Hair follicular keratinocyte (primary cell): ENCODE measurements around the gene FGFR1OP2. TPM values are rescaled to one million over a fixed set of nuclear protein-coding genes. Genes with fewer than 3 reads are reported as not detected.

Experiments used
- total RNA-seq: library from RNA; depleted of rRNA; stranded (reverse); fragments of >200 nt; gene quantifications from 2 replicates; pipeline ENCODE4 v1.2.3, GENCODE V29; 2015

Gene FGFR1OP2
- 25.8 and 37.1 TPM in 2 replicates for total RNA-seq

DNA sequence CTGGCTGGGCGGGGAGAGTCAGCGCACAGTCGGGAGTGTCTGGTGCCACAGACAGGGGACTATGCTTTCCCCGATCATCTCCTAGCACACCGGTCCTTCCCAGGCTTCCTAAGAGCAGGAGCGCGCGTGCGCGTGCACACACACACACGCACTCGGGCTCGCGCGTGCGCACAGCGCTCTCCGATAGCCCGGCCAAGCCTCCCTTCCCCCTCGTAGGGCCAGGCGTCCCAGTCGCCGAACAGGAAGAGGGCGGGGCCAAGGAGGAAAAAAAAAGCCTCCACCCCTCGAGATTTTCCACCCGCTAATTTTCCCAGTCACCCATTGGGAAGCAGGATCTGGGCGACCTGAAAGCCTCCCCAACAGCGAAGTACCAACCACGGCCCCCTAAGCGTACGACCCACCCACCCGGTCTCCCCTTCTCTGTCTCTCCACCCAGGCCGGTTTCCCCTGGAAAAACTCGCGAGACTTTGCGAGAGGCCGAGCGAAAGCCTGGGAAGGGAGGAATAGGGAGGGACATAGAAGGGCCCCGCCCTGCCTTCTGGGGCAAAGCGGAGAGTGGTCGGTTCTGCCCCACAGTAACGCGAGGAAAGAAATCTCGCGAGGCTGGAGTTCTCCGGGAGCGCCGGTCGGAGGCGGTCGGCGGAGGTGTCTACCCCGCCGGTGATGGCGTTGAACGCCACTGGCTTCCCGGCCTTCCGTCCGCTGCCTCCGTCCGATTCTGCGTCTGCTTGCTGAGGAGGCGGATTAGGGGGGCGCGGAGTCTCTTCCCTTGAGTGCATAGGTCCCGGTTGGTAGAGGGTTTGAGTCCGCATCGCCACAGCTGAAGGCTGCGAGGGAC lies at the start of gene FGFR1OP2, which contains the start of gene INTS13:
Gene FGFR1OP2, plus strand, starts transcription at position 608 of the 838 bp plus-strand sequence. CDS start 15,689 bp downstream, outside the sequence.
Gene INTS13, minus strand, starts transcription at position 119 of the 838 bp plus-strand sequence. CDS start 1,178 bp downstream, outside the sequence.

DNA sequence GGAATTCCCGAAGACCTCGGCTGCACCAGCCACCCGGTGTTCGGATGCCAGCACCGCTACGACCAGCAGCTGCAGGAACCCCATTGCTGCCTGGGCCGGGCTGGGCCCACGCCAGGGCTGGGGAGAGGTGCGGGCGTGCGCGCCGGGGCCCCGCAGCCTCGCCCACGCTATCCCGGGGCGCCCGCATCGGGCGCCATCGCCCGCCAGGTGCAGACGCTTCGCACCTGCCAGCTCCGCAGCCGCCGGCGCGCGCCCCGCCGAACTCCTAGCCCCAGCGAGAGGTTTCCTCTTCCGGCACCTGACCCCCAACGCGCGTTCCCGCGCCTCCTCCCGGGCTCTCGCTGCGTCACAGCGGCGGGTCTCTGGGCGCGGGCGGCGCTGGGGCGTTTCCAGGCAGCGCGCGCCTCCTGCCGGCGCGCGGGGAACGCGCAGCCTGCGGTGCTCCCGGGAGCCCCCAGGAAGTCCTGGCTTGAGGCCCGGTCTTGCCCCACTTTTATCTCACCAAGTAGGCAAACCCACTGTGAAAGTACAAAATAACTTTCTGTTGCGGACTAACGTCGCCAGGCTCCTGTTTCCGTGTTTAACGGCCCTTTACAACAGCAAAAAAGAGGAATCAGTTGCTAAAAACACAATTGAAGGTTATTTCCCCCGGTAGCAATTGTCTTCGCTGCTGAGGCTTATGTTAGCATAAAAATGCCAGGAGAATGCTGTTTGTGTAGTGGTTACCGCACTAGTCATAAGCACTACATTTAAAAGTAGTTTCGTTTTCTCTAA lies 76.0 kb downstream of the FGFR1OP2 start, which contains the start of gene TM7SF3:
Gene TM7SF3, minus strand, starts transcription at position 300 of the 774 bp plus-strand sequence. Its CDS starts 216 bp downstream, at position 84.

Other genes starting within 250 kb of the FGFR1OP2 start
- gene ITPR2, start 105.3 kb upstream of the FGFR1OP2 start, total RNA-seq = 6.2 and 9.4 TPM in 2 replicates
- gene INTS13, start 489 bp upstream of the FGFR1OP2 start, total RNA-seq = 52.9 and 72.3 TPM in 2 replicates
- gene TM7SF3, start 75.9 kb downstream of the FGFR1OP2 start, total RNA-seq = 161 and 164 TPM in 2 replicates
- 41.5 and 65.0 TPM in 2 replicates for gene MED21, start 84.1 kb downstream of the FGFR1OP2 start, total RNA-seq
- gene C12orf71, start 144.1 kb downstream of the FGFR1OP2 start, total RNA-seq = not detected in 2 replicates